GM19328 (cell line): Measurements from ENCODE around the gene NLGN3.
"Not testable (repeated sequence)": the region's sequence is repeated elsewhere in the genome, so short reads cannot be mapped to it uniquely, and the experiment has no call there.

Source experiments
- ATAC-seq: cut with Tn5 transposase; IDR thresholded peaks from one replicate; pipeline ENCODE4 v1.9.1; 2021; ENCODE audit warnings: mild to moderate bottlenecking, moderate library complexity; ENCODE audit not compliant: unreplicated experiment

Gene NLGN3

DNA sequence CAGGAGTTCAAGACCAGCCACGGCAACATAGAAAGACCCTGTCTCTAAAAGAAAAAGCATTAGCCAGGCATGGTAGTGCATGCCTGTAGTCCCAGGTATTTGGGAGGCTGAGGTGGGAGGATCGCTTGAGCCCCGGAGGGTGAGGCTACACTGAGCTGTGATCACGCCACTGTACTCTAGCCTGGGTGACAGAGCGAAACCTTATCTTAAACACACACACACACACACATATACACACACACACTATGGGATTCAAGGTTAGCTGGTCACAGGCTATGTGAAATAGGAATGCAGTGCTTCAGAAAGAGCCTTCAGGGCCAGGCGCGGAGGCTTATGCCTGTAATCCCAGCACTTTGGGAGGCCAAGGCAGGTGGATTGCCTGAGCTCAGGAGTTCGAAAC, 23.5 kb downstream of the NLGN3 start:
- ATAC-seq = no peak

GRCh38 chrX:71169586-71169985, 24.9 kb downstream of the NLGN3 start:
- ATAC-seq = no peak

- no peak for ATAC-seq
These were observed 26.0 kb downstream of the NLGN3 start for GRCh38 chrX:71170660-71171059.

- no peak for ATAC-seq
These were observed 26.6 kb downstream of the NLGN3 start for GRCh38 chrX:71171110-71171801.

- no peak for ATAC-seq
These were observed 28.8 kb downstream of the NLGN3 start for GRCh38 chrX:71173440-71173839.

GRCh38 chrX:71174795-71175194, 30.2 kb downstream of the NLGN3 start:
- no peak for ATAC-seq

GRCh38 chrX:71175531-71175930, 30.9 kb downstream of the NLGN3 start:
- ATAC-seq = no peak

GRCh38 chrX:71177327-71177726, 32.7 kb downstream of the NLGN3 start:
- ATAC-seq = no peak

- ATAC-seq = no peak
These were observed 34.3 kb downstream of the NLGN3 start for GRCh38 chrX:71178908-71179307.

DNA sequence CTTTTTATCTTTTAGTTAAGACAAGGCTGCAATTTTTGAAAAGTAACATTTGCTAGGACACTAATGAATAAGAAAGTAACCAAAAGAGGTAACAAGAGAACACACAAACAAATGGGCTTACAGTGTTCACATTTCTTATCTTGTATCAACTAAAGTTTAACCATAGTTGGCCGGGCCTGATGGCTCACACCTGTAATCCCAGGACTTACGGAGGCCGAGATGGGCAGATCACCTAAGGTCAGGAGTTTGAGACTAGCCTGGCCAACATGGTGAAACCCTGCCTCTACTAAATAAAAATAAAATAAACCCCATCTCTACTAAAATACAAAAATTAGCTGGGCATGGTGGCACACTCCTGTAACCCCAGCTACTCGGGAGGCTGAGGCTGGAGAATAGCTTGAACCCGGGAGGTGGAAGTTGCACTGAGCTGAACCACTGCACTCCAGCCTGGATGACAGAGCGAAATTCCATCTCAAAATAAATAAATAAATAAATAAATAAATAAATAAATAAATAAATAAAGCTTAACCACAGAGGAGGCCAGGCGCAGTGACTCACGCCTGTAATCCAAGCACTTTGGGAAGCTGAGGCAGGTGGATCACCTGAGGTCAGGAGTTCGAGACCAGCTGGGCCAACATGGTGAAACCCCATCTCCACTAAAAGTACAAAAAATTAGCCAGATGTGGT, 36.1 kb downstream of the NLGN3 start:
- not testable (repeated sequence) for ATAC-seq

DNA sequence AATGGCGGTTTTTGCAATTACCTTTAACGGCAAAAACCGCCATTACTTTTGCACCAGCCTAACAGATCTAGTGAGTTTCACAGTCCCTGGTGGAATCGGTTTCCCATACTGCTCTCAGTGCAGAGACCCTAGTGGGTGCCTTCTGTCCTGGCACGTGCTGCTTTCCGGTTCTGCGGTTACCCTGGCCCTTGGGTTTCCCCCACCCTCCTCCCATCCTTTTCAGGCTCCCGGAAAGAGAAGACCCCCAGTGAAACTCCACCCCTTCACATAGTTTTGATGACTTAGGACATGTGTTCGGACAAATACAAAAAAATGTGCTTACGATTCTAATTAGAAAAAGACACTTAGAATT, 36.9 kb downstream of the NLGN3 start:
- ATAC-seq = peak; percentile 29

GRCh38 chrX:71181910-71182799, 37.5 kb downstream of the NLGN3 start:
- ATAC-seq = peak; percentile 86

GRCh38 chrX:71182871-71183270, 38.2 kb downstream of the NLGN3 start:
- ATAC-seq = no peak

DNA sequence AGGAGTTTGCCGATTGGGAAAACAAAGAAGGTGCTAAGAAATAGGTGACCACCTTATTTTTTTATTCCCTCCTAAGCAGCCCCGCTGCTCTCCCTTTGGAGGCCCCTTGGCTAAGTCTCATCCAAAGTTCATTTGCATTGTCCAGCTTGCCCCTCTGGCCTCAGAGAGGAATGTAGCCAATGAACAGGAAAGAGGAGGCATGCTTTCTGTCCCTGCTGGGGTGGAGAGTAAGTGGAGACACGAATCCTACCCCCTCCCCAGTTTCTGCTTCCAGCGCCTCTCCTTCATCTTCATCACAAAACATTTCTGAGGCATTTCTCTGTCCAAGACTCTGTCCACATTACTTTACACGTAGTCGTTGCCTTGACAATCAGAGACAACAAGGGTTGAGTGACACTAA, 38.7 kb downstream of the NLGN3 start:
- no peak for ATAC-seq

DNA sequence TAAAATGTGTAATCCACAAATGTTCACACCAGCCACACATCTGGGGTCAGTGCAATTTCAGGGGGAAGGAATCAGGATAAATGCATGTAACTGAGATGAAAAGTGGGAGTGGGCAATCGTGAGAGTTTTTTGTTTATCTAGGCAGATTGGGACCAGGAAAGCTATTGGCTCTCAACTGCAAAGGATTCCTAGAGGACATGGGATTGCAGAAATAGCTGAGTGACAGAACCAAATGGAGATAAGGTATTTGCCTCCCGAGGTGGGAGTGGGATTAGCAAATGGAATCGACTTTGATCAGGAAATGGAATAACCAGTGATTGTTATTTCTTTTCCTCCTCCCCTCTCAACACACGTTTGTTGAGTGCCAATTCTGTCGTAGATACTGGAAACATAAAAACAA, 39.5 kb downstream of the NLGN3 start:
- ATAC-seq = no peak

- ATAC-seq = no peak
These were observed 40.3 kb downstream of the NLGN3 start for GRCh38 chrX:71184803-71185495.

DNA sequence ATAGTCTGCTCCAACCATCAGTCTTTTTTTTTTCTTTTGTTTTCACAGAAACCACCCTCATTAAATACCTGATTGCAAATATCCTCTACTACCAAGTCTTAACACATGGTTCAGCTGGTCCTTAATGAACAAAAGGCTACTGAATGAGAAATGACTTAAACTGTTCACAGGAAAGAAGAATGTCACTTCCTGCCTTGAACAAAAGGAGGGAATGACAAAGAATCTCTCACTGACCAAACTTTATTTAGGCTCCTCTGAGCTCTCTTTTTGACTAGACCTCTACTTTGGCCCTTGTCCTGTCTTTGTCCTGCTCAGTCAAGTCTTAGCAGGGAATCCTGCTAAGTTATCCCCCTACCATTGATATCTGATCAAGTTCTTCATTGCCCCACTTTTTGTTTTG, 46.6 kb downstream of the NLGN3 start:
- ATAC-seq = no peak

DNA sequence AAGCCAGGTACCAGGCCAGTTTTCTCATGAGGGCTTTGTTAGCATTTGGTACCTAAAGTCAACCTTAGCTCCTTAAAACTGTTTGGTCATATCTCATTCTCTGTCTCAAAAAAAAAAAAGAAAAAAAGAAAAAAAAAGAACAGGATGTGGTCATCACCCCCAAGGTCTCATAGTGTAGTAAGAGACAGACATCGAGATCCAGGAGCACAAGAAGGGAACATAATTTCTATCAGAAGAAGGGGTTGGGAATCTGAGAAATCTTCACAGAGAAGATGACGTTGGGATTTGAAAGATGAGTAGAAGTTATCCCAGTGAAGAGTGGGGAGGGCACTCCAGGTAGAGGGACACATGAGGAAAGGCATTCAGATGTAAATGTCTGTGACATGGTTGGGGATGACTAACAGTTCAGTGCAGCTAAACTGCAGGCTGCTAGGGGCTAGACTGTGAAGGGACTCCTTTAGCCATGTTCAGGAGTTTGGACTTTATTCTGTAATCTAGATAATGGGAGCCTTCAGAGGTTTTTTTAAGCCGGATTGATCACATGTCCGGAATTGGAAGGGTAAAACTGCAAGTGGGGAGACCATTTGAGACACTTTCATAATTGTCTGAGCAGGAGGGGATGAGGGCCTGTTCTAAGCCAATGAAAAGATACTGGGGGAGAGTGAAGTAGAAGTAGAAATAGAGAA, 51.5 kb downstream of the NLGN3 start:
- peak; percentile 49 for ATAC-seq

GRCh38 chrX:71198066-71198465, 53.4 kb downstream of the NLGN3 start:
- ATAC-seq = no peak

DNA sequence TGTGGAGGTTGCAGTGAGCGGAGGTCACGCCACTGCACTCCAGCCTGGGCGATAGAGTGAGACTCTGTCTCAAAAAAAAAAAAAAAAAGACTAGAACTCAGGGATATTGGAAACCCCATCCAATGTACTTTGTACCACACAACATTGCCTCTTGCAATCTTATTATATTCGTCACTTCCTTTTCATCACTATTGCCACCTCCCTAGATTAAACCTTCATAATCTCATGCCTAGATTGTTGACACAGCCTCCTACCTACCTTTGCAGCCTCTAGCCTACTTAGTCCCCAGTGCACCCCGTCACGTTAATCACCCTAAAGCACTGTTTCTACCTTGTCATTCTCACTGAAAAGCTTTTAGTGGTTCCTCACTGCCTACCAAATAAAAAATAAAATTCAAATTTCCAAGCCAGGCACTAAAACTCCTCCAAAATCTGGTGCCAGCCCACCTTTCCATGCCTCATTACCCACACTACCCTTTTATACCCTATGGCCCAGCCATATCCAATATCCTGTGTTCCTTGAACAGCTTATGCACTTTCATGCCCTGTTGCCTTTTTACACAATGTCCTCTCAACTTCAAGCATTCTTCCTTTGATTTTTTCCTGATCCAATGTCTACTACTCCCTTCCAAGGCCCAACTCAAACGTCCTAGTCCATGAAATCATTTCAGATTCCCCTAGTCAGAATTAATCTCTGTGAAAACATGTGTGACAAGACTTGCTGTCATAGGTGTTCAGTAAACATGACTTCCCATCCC, 54.8 kb downstream of the NLGN3 start:
- ATAC-seq = no peak
